Natural killer cell (primary cell): ENCODE results near the gene AP3S2. TPM values are rescaled to one million over a fixed set of nuclear protein-coding genes. Genes with fewer than 3 reads are reported as not detected.
"Not testable (repeated sequence)": the region's sequence is repeated elsewhere in the genome, so short reads cannot be mapped to it uniquely, and the experiment has no call there.

ENCODE experiments used
- ATAC-seq, 3 donors: fragments of 150-1000 bp in 2 of 3; fragments of 200-7000 bp in 1 of 3; cut with Tn5 transposase; 1 replicate in 1 of 3; 2 replicates in 2 of 3; pipeline ENCODE4 v1.10.0; 2021; ENCODE audit warnings: mild to moderate bottlenecking in 2 of 3, moderate library complexity in 2 of 3
- DNase-seq, 2 donors: peaks; one replicate each; pipeline versions ENCODE4 v3.0.0 to v3.0.0-alpha.2; 2013 to 2021; ENCODE audit warnings: mixed read lengths in 1 of 2
- H3K27ac ChIP-seq: one replicate; pipeline ENCODE4 v1.5.1; 2013; ENCODE audit warnings: mild to moderate bottlenecking, low read length
- H3K27me3 ChIP-seq: one replicate; pipeline ENCODE4 v1.6.1; 2013; ENCODE audit warnings: low read length; ENCODE audit not compliant: control insufficient read depth, insufficient read depth
- H3K36me3 ChIP-seq: one replicate; pipeline ENCODE4 v1.6.1; 2013; ENCODE audit warnings: low read length; ENCODE audit not compliant: control insufficient read depth, insufficient read depth
- H3K4me1 ChIP-seq: one replicate; pipeline ENCODE4 v1.6.1; 2013; ENCODE audit warnings: low read length; ENCODE audit not compliant: control insufficient read depth, insufficient read depth
- H3K4me3 ChIP-seq: one replicate; pipeline ENCODE4 v1.5.1; 2013; ENCODE audit warnings: low read length
- H3K9me3 ChIP-seq: one replicate; pipeline ENCODE4 v1.6.1; 2013; ENCODE audit warnings: low read length; ENCODE audit not compliant: control insufficient read depth, insufficient read depth
- H3K27ac Mint-ChIP-seq, 2 donors: one replicate each; pipeline ENCODE4 v1.8.0; 2022; ENCODE audit warnings: mild to moderate bottlenecking in 2 of 2, mixed read lengths in 2 of 2, moderate library complexity in 1 of 2
- H3K27me3 Mint-ChIP-seq, 2 donors: one replicate each; pipeline ENCODE4 v1.8.0; 2022; ENCODE audit warnings: low read depth in 2 of 2, mixed read lengths in 2 of 2
- H3K36me3 Mint-ChIP-seq: one replicate; pipeline ENCODE4 v1.8.0; 2022; ENCODE audit warnings: mixed read lengths
- H3K4me1 Mint-ChIP-seq, 2 donors: one replicate each; pipeline ENCODE4 v1.8.0; 2022; ENCODE audit warnings: mixed read lengths in 2 of 2
- H3K4me3 Mint-ChIP-seq: one replicate; pipeline ENCODE4 v1.8.0; 2022; ENCODE audit warnings: mild to moderate bottlenecking, moderate library complexity, mixed read lengths
- H3K9me3 Mint-ChIP-seq, 2 donors: one replicate each; pipeline ENCODE4 v1.8.0; 2022; ENCODE audit warnings: mixed read lengths in 2 of 2
- WGBS: methylation state at CpG from one replicate; pipeline ENCODE4 v1.1.7; 2013; ENCODE audit warnings: missing lambda C conversion rate; ENCODE audit not compliant: insufficient coverage; 5-methylcytosine and 5-hydroxymethylcytosine counted together
- intact Hi-C: fragments of 100-400 bp; cut with micrococcal nuclease; formaldehyde crosslinking; loops from one replicate; pipeline ENCODE4 v1.14.2; 2022
- total RNA-seq, 4 donors: library from RNA; stranded (reverse); fragments of 120-200 nt in 1 of 4; gene quantifications; one replicate each; pipeline versions ENCODE4 v1.2.3 to v1.2.4, GENCODE V29; 2013 to 2022
- TF ChIP-seq, protein P1 (sequence below): fragments of 200-600 bp; IDR thresholded peaks from one replicate; pipeline ENCODE4 v1.8.0; 2022; ENCODE audit warnings: antibody characterized with exemption

The AP3S2 gene
- total RNA-seq, 3 donors from 2014 or later (not counting 1 experiment from before 2014, with no cell fraction given), result 28.4 to 38.2 (median 36.8) TPM

GRCh38 chr15:89790206-89790605, 103.6 kb downstream of the AP3S2 start:
- intact Hi-C loops, result no loop called here
- no peaks in the 10 kb centered on the region for H3K36me3 ChIP-seq
- no peaks in the 10 kb centered on the region for H3K36me3 Mint-ChIP-seq
- H3K9me3 Mint-ChIP-seq, result no peaks in the 10 kb centered on the region
- no peak overlapping the region for H3K4me3 ChIP-seq
- H3K27ac Mint-ChIP-seq, result no peak overlapping the region
- WGBS, result 86% methylated on average over 10 of the region's 10 CpGs
- no peak for DNase-seq
- H3K9me3 ChIP-seq, result no peaks in the 10 kb centered on the region
- no peaks in the 10 kb centered on the region for H3K4me1 ChIP-seq
- H3K27me3 ChIP-seq, result no peaks in the 10 kb centered on the region
- TF ChIP-seq, protein P1, sequence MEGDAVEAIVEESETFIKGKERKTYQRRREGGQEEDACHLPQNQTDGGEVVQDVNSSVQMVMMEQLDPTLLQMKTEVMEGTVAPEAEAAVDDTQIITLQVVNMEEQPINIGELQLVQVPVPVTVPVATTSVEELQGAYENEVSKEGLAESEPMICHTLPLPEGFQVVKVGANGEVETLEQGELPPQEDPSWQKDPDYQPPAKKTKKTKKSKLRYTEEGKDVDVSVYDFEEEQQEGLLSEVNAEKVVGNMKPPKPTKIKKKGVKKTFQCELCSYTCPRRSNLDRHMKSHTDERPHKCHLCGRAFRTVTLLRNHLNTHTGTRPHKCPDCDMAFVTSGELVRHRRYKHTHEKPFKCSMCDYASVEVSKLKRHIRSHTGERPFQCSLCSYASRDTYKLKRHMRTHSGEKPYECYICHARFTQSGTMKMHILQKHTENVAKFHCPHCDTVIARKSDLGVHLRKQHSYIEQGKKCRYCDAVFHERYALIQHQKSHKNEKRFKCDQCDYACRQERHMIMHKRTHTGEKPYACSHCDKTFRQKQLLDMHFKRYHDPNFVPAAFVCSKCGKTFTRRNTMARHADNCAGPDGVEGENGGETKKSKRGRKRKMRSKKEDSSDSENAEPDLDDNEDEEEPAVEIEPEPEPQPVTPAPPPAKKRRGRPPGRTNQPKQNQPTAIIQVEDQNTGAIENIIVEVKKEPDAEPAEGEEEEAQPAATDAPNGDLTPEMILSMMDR, result no peak
- no peak overlapping the region for H3K4me3 Mint-ChIP-seq
- ATAC-seq, result no peak
- H3K27me3 Mint-ChIP-seq, result peaks cover 0 to 12% of the 10 kb centered on the region in 2 donors
- no peaks in the 10 kb centered on the region for H3K4me1 Mint-ChIP-seq
- H3K27ac ChIP-seq, result no peak overlapping the region

DNA sequence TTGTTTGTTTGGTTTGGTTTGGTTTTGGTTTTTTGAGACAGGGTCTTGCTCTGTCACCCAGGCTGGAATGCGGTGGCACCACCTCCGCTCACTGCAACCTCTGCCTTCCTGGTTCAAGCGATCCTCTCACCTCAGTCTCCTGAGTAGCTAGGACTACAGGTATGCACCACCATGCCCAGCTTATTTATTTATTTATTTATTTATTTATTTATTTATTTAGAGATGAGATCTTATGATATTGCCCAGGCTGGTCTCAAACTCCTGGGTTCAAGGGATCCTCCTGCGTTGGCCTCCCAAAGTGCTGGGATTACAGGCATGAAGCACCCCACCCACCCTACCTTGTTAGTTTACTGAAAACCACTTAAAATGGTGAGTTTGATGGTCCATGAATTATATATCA, 105.2 kb downstream of the AP3S2 start:
- H3K27ac ChIP-seq, H3K27ac Mint-ChIP-seq, H3K4me3 Mint-ChIP-seq, H3K27me3 Mint-ChIP-seq, H3K9me3 Mint-ChIP-seq, H3K4me3 ChIP-seq, H3K36me3 ChIP-seq, H3K4me1 ChIP-seq, ATAC-seq, H3K36me3 Mint-ChIP-seq, H3K27me3 ChIP-seq, H3K9me3 ChIP-seq, DNase-seq, H3K4me1 Mint-ChIP-seq, intact Hi-C loops: not testable (repeated sequence)
- WGBS, result 100% methylated on average over 3 of the region's 4 CpGs

DNA sequence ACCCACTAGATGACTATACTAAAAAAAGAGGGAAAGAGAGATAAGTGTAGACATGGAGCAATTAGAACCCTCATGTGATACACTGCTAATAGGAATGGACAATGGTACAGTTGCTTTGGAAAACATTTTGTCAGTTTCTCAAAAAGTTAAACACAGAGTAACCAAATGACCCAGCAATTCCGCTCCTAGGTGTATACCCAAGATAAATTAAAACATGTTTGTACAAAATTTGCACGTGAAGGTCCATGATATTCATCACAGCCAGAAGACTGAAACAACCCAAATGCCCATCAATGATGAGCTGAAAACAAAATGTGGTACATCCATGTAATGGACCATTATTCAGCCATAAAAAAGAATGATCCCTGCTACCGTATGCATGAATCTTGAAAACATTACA, 105.8 kb downstream of the AP3S2 start:
- no peaks in the 10 kb centered on the region for H3K36me3 Mint-ChIP-seq
- no peak overlapping the region for H3K4me3 ChIP-seq
- H3K4me1 Mint-ChIP-seq, result no peaks in the 10 kb centered on the region
- no peak overlapping the region for H3K4me3 Mint-ChIP-seq
- ATAC-seq, result no peak
- peaks cover 0 to 7% of the 10 kb centered on the region in 2 donors for H3K27me3 Mint-ChIP-seq
- no peaks in the 10 kb centered on the region for H3K9me3 ChIP-seq
- H3K9me3 Mint-ChIP-seq, result no peaks in the 10 kb centered on the region
- intact Hi-C loops, result no loop called here
- WGBS, result 91% methylated on average over 3 of the region's 3 CpGs
- no peaks in the 10 kb centered on the region for H3K27me3 ChIP-seq
- H3K27ac Mint-ChIP-seq, result no peak overlapping the region
- no peak for DNase-seq
- no peaks in the 10 kb centered on the region for H3K36me3 ChIP-seq
- no peak overlapping the region for H3K27ac ChIP-seq
- TF ChIP-seq, protein P1, result no peak
- H3K4me1 ChIP-seq, result no peaks in the 10 kb centered on the region

DNA sequence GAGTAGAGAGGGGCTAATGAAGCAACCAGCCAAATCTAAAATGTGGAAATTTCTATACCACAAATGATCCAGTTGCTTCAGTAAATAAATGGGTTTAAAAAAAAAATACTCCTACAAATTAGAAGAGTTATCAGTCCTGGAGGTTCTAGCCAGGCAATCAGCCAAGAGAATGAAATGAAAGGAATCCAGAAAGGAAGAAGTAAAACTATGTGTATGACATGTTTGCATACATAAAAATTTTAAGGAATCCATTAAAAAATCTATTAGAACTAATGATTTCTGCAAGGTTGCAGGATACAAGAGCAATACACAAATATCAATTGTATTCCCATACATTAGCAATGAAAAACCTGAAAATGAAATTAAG, 108.0 kb downstream of the AP3S2 start:
- ATAC-seq, result no peak

More for the DNA sequence above, 108.0 kb downstream of the AP3S2 start:
- DNase-seq, result no peak
- H3K9me3 Mint-ChIP-seq, result no peaks in the 10 kb centered on the region
- H3K4me3 ChIP-seq, result no peak overlapping the region
- no peaks in the 10 kb centered on the region for H3K9me3 ChIP-seq
- H3K36me3 Mint-ChIP-seq, result no peaks in the 10 kb centered on the region
- no peak overlapping the region for H3K27ac ChIP-seq
- H3K27me3 ChIP-seq, result no peaks in the 10 kb centered on the region
- TF ChIP-seq, protein P1, result no peak
- peaks cover under 1 to 10% of the 10 kb centered on the region in 2 donors for H3K27me3 Mint-ChIP-seq
- H3K4me3 Mint-ChIP-seq, result no peak overlapping the region
- no peaks in the 10 kb centered on the region for H3K4me1 Mint-ChIP-seq
- no peak overlapping the region for H3K27ac Mint-ChIP-seq
- H3K36me3 ChIP-seq, result no peaks in the 10 kb centered on the region
- peaks cover 13% of the 10 kb centered on the region for H3K4me1 ChIP-seq
- intact Hi-C loops, result no loop called here
